Subcutaneous abdominal adipose tissue (tissue), 5 donors: ENCODE results near the gene NMBR.
"Not testable (repeated sequence)": the region's sequence is repeated elsewhere in the genome, so short reads cannot be mapped to it uniquely, and the experiment has no call there.

Experiments used
- H3K27ac ChIP-seq: one replicate; pipeline ENCODE4 v1.7.0; 2013; ENCODE audit warnings: low read depth, mild to moderate bottlenecking, inconsistent platforms, low read length, moderate library complexity
- H3K27me3 ChIP-seq, 5 donors: one replicate each; pipeline ENCODE4 v1.7.0; 2013; ENCODE audit warnings: low read length in 5 of 5, inconsistent platforms in 1 of 5; ENCODE audit not compliant: control insufficient read depth in 5 of 5, insufficient read depth in 4 of 5
- H3K36me3 ChIP-seq, 5 donors: one replicate each; pipeline ENCODE4 v1.7.0; 2013; ENCODE audit warnings: low read length in 5 of 5; ENCODE audit not compliant: control insufficient read depth in 5 of 5, insufficient read depth in 5 of 5
- H3K4me1 ChIP-seq, 5 donors: one replicate each; pipeline ENCODE4 v1.7.0; 2013; ENCODE audit warnings: low read length in 5 of 5, mild to moderate bottlenecking in 3 of 5, moderate library complexity in 1 of 5; ENCODE audit not compliant: control insufficient read depth in 5 of 5, insufficient read depth in 5 of 5
- H3K4me3 ChIP-seq, 5 donors: one replicate each; pipeline ENCODE4 v1.7.0; 2013; ENCODE audit warnings: low read length in 5 of 5, low read depth in 1 of 5
- H3K9ac ChIP-seq, 5 donors: one replicate each; pipeline ENCODE4 v1.7.0; 2013; ENCODE audit warnings: low read length in 5 of 5, mild to moderate bottlenecking in 4 of 5, moderate library complexity in 3 of 5
- H3K9me3 ChIP-seq, 5 donors: one replicate each; pipeline ENCODE4 v1.7.0; 2013; ENCODE audit warnings: low read length in 5 of 5; ENCODE audit not compliant: control insufficient read depth in 5 of 5
- donor health status: healthy.
- donor health status: healthy.
- donor health status: healthy.
- donor health status: healthy.
- donor health status: healthy.

The NMBR gene

DNA sequence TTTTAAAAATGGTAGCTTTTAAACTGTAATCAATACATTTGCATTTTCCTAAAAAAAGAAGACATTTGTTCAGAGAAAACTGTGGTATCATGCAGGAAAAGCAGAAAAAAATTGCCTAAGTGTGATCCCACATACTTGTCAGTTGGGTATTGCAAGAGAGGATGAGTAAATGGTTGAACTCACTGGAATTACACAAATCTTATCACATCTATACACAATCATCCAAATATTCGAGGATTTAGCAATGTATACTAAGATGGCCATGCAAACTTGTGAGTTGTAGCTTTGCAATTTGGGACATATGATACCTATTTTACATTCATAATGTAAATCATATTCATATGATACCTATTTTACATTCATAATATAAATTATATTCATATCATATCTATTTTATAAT is 72.4 kb downstream of the NMBR start:
- H3K9me3 ChIP-seq: no peaks in the 10 kb centered on the region
- H3K9ac ChIP-seq: no peak overlapping the region
- no peaks in the 10 kb centered on the region for H3K27me3 ChIP-seq
- H3K4me3 ChIP-seq: no peak overlapping the region
- H3K27ac ChIP-seq: no peak overlapping the region
- H3K4me1 ChIP-seq: no peaks in the 10 kb centered on the region
- no peaks in the 10 kb centered on the region for H3K36me3 ChIP-seq

DNA sequence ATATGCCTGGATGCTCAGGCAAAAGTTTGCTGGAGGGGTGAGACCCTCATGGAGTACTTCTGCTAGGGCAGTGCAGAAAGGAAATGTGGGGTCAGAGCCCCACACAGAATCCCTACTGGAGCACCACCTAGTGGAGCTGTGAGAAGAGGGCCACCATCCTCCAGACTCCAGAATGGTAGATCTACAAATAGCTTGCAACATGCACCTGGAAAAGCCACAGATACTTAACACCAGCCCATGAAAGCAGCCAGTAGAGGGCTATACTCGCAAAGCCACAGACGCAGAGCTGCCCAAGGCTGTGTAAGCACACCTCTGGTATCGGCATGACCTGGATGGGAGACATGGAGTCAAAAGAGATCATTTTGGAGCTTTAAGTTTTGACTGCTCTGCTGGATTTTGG is 74.9 kb downstream of the NMBR start:
- Histone ChIP-seq H3K4me3 (no peak overlapping the region), H3K27ac (no peak overlapping the region), H3K4me1 (no peaks in the 10 kb centered on the region), H3K9me3 (no peaks in the 10 kb centered on the region), H3K36me3 (no peaks in the 10 kb centered on the region), H3K9ac (no peak overlapping the region), H3K27me3 (no peaks in the 10 kb centered on the region)

DNA sequence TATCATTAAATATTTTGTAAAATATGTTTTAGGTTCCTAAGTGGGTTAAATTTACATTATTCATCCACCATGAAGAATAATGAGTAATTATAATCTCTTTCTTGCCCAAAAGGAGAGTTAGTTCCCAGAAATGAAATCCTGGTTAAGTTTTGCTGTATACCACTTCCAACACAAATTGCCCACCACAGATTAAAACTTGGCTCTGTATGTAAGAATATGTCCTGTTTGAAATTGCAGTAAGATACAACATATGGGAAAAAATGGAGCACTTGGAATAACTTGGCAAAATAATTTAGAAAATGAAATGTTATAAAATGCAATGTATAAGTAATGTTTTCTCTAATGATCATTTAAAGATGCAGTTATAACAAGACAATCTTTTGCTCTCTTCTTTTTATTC is 78.5 kb downstream of the NMBR start:
- no peaks in the 10 kb centered on the region for H3K36me3 ChIP-seq
- no peak overlapping the region for H3K9ac ChIP-seq
- no peak overlapping the region for H3K4me3 ChIP-seq
- H3K27ac ChIP-seq: no peak overlapping the region
- no peaks in the 10 kb centered on the region for H3K27me3 ChIP-seq
- no peaks in the 10 kb centered on the region for H3K4me1 ChIP-seq
- no peaks in the 10 kb centered on the region for H3K9me3 ChIP-seq

DNA sequence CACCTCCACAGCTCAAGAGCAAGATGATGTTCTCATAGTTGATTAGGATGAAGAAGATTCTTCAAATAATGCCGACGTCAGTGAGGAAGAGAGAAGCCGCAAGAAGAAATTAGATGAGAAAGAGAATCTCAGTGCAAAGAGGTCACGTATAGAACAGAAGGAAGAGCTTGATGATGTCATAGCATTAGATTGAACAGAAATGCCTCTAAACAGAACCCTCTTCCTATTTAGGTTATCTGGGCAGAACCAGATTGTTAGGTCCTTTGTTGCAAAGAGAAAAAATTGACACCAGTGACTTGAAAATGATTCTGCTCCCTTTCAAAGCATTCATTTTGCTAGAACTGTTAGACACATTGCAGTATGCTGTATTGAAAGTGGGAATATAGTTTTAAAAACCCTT is 84.1 kb downstream of the NMBR start:
- H3K27ac ChIP-seq, H3K4me3 ChIP-seq, H3K9ac ChIP-seq, H3K9me3 ChIP-seq, H3K4me1 ChIP-seq, H3K27me3 ChIP-seq, H3K36me3 ChIP-seq: not testable (repeated sequence)

DNA sequence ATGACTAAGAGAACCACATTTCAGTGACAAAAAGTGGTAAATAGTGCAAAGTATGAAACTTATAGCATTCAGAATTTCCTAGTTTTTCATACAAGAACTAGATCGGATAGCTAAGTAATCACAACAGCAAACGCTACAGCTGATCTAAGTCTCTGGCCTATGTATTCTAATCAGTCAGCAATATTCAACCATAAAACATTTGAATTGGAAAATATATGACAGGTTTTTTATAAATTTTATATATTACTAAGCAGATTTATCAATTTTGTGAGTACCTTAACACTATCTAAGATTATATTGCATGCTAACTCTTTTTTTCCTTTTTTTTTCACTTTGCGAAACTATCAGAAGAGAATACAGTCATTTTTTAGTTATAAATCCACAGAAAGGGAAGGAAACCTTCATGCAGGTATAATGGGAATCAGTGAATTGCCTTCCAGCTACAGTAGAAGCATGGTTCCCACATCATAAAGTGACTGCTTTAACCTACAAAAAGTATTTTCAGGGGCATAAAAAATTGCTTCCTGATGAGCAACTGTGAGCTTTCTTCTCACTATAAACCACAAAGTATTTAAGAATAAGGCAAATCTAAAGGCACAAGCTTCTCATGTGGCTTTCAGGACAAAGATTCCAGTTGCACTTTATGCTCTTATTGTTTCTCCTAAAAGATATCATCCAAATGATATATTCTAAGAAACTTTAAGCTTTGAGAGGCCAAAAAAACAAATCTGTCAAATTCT is 88.2 kb downstream of the NMBR start:
- H3K4me1 ChIP-seq: no peaks in the 10 kb centered on the region
- no peaks in the 10 kb centered on the region for H3K9me3 ChIP-seq
- H3K27me3 ChIP-seq: no peaks in the 10 kb centered on the region
- no peaks in the 10 kb centered on the region for H3K36me3 ChIP-seq
- no peak overlapping the region for H3K4me3 ChIP-seq
- H3K27ac ChIP-seq: no peak overlapping the region
- no peak overlapping the region for H3K9ac ChIP-seq

DNA sequence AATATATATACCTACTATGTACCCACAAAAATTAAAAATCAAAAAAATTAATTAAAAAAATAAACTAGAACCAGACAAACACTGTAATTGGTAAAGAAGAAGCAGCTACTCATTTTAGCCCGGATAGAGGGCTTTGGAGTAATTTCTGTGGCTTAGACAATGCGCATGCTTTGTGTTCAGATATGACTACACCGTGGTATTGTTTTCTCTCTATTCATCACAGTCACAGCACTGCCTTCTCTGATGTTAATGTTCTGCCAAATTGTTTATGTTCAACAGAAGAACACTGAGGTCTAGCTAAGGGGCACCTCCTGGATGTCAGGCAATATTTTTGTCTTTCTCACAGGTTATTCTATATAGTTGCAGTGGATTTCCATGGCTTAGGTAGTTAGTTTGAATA is 91.7 kb downstream of the NMBR start:
- Histone ChIP-seq H3K9me3 (peaks cover 0 to 15% (median 8%) of the 10 kb centered on the region in 5 donors), H3K27me3 (no peaks in the 10 kb centered on the region), H3K9ac (no peak overlapping the region), H3K36me3 (no peaks in the 10 kb centered on the region), H3K27ac (no peak overlapping the region), H3K4me1 (no peaks in the 10 kb centered on the region), H3K4me3 (no peak overlapping the region)

DNA sequence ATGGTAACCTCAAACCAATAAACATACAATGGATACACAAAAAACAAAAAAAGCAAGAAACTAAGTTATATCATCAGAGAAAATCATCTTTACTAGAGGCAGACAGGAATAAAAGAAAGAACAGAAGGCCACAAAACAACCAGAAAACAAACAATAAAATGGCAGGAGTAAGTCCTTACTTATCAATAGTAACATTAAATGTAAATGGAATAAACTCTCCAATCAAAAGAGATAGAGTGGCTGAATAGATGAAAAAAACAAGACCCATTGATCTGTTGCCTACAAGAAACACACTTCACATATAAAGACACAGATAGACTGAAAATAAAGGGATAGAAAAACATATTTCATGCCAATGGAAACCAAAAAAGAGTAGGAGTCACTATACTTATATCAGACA is 95.5 kb downstream of the NMBR start:
- H3K9me3 ChIP-seq: peaks cover 4 to 15% (median 8%) of the 10 kb centered on the region in 5 donors
- H3K9ac ChIP-seq: no peak overlapping the region
- H3K27me3 ChIP-seq: no peaks in the 10 kb centered on the region
- no peaks in the 10 kb centered on the region for H3K4me1 ChIP-seq
- no peak overlapping the region for H3K4me3 ChIP-seq
- no peak overlapping the region for H3K27ac ChIP-seq
- H3K36me3 ChIP-seq: no peaks in the 10 kb centered on the region

DNA sequence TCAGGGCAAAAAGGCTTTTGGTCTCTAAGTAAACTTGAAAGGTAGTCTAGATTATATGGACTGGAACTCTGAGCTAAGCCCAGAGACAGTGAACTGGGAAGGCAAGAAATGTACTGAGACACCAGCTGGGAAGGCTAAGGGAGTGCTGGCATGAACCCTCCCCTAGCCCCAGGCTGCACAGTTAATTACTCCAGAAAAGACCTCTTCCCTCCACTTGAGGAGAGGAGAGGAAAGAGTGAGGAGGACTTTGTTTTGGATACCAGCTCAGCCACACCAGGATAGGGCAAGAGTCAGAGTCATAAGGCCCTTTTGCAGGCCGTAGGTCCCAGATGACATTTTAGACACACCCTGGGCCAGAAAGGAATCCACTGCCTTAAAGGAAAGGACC is 98.3 kb downstream of the NMBR start:
- H3K27me3 ChIP-seq: peaks cover 0 to 3% (median 0%) of the 10 kb centered on the region in 5 donors
- H3K4me3 ChIP-seq: no peak overlapping the region
- peaks cover 4 to 15% (median 8%) of the 10 kb centered on the region in 5 donors for H3K9me3 ChIP-seq
- peaks cover 0 to 4% (median 0%) of the 10 kb centered on the region in 5 donors for H3K4me1 ChIP-seq
- no peaks in the 10 kb centered on the region for H3K36me3 ChIP-seq
- H3K9ac ChIP-seq: no peak overlapping the region
- H3K27ac ChIP-seq: no peak overlapping the region

DNA sequence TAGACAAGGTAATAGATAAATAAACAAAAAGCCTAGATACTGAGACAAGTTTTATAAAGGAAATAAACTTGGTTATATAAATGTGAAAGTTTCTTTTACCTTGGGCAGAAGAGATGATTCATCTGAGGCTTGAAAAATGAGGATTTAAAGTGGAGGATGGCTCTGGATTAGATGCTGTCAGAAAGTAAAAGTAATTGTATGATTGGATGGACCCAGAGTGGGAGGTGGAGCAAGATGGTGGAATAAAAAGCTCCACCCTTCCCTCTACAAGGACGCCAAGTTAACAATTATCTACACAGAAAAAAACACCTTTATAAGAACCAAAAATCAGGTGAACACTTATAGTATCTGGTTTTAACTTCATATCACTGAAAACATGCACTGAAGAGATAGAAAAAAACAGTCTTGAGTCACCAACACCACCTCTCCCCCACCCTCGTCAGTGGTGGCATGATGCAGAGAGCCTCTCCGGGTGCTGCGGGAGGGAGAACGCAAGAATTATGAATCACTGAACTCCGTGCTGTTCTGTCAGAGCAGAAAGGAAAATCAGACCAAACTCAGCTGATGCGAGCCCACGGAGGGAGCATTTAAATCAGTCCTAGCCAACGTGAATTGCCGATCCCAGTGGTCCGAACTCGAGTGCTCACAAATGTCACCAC is 98.9 kb downstream of the NMBR start:
- Histone ChIP-seq H3K27ac (no peak overlapping the region), H3K36me3 (no peaks in the 10 kb centered on the region), H3K9me3 (peaks cover 4 to 15% (median 8%) of the 10 kb centered on the region in 5 donors), H3K4me1 (peaks cover 0 to 4% (median 0%) of the 10 kb centered on the region in 5 donors), H3K27me3 (peaks cover 0 to 4% (median 0%) of the 10 kb centered on the region in 5 donors), H3K4me3 (no peak overlapping the region), H3K9ac (no peak overlapping the region)

DNA sequence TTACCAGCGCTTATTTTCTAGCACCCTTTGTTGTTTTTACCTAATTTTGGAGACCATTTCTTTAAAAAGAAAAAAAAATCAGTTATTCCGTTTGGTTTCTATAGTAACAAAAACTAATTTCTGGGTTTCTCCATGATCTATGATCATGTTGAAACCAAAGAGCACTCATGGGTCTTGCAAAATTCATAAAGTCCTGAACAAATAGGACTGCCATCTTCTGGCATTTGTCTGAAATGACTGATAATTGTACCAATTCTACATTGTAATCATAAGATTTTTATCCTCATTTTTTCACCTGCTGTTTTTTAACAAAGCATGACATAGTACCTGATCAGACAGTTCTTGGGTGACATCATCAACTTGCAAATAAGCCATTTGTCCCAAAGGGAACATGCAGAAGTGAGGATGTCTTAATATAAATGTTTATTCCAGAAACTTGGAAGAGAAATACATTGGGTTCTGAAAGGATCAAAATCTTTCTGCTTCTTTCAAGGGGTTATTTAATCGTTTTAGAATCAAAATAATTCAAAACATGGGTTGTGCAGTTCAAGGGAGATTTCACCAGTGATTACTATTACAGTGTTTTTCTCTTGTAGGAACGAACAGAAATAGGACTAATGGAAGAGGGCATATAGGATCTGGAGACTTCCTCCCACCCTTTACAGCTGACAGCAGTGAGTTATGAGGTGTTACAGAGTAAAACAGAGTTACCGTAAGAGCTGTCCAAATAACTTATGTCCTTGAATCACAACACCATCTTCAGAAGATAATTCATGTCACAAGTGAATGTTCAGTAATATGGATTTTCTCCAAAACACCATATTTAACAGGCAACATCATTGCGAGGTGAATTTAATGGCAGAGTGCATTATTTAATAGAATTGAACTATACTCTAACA is 101.3 kb downstream of the NMBR start:
- H3K27me3 ChIP-seq: peaks cover 0 to 4% (median 0%) of the 10 kb centered on the region in 5 donors
- no peak overlapping the region for H3K9ac ChIP-seq
- H3K9me3 ChIP-seq: peaks cover 0 to 4% (median 0%) of the 10 kb centered on the region in 5 donors
- H3K4me1 ChIP-seq: peaks cover 0 to 4% (median 0%) of the 10 kb centered on the region in 5 donors
- peak overlapping the region in 3 of 5 donors; percentile 37 to 60 (median 42) for H3K4me3 ChIP-seq
- H3K36me3 ChIP-seq: no peaks in the 10 kb centered on the region
- no peak overlapping the region for H3K27ac ChIP-seq
